H1 (cell line): ENCODE measurements around the gene FOSL2.

Experiments used
- POLR2AphosphoS5 ChIP-seq: IDR thresholded peaks from 2 replicates; pipeline ENCODE4 v1.6.1; 2011; ENCODE audit warnings: low read depth, low read length
- SRF ChIP-seq: IDR thresholded peaks from 2 replicates; pipeline ENCODE4 v1.6.1; 2011; ENCODE audit warnings: mild to moderate bottlenecking, low read depth, low read length, moderate library complexity

GRCh38 chr2:28343971-28344715 lies 48.5 kb upstream of the FOSL2 start:
- TF ChIP-seq POLR2AphosphoS5, result no peak
- no peak for TF ChIP-seq SRF
